CD4-positive, alpha-beta memory T cell (primary cell): Measurements from ENCODE around the gene METRNL. TPM values are rescaled to one million over a fixed set of nuclear protein-coding genes. Genes with fewer than 3 reads are reported as not detected.

Experiments used
- CTCF ChIA-PET: fragments of 350-600 bp; sonication (Branson Sonifier 250); formaldehyde crosslinking; loops from one replicate; lab custom pipeline; 2021; ENCODE audit warnings: inconsistent platforms; ENCODE audit not compliant: partially characterized antibody; lab: Charles Lee
- POLR2A ChIA-PET: fragments of 350-600 bp; sonication (Branson Sonifier 250); formaldehyde crosslinking; loops from one replicate; lab custom pipeline; 2021; ENCODE audit not compliant: partially characterized antibody; lab: Charles Lee
- DNase-seq, 5 donors: peaks; one replicate each; pipeline versions ENCODE4 v3.0.0 to v3.0.0-alpha.2; 2020 to 2022; ENCODE audit warnings: mixed read lengths in 1 of 5
- H3K27ac ChIP-seq: one replicate; pipeline ENCODE4 v1.7.0; 2013; ENCODE audit warnings: low read depth, low read length
- H3K27me3 ChIP-seq: 2 replicates; pipeline ENCODE4 v1.7.0; 2013; ENCODE audit warnings: mild to moderate bottlenecking, low read length, moderate library complexity; ENCODE audit not compliant: insufficient read depth
- H3K36me3 ChIP-seq: 2 replicates; pipeline ENCODE4 v1.7.0; 2013; ENCODE audit warnings: mild to moderate bottlenecking, low read length, moderate library complexity; ENCODE audit not compliant: insufficient read depth
- H3K4me1 ChIP-seq: 2 replicates; pipeline ENCODE4 v1.7.0; 2013; ENCODE audit warnings: mild to moderate bottlenecking, low read length, moderate library complexity; ENCODE audit not compliant: insufficient read depth
- H3K4me3 ChIP-seq, 2 donors: one replicate each; pipeline ENCODE4 v1.7.0; 2013; ENCODE audit warnings: low read length in 2 of 2, mild to moderate bottlenecking in 1 of 2
- H3K9me3 ChIP-seq, 2 donors: one replicate each; pipeline ENCODE4 v1.7.0; 2013; ENCODE audit warnings: low read length in 2 of 2, control low read depth in 1 of 2; ENCODE audit not compliant: control insufficient read depth in 1 of 2
- H3K27ac Mint-ChIP-seq, 7 donors: one replicate each; pipeline ENCODE4 v1.8.0; 2020 to 2021; ENCODE audit warnings: mixed read lengths in 7 of 7, mild to moderate bottlenecking in 6 of 7, inconsistent platforms in 3 of 7, moderate library complexity in 3 of 7
- H3K27me3 Mint-ChIP-seq, 2 donors: one replicate each; pipeline ENCODE4 v1.8.0; 2020 to 2021; ENCODE audit warnings: mixed read lengths in 2 of 2
- H3K36me3 Mint-ChIP-seq, 2 donors: one replicate each; pipeline ENCODE4 v1.8.0; 2020 to 2021; ENCODE audit warnings: mixed read lengths in 2 of 2, inconsistent platforms in 1 of 2, mild to moderate bottlenecking in 1 of 2
- H3K4me1 Mint-ChIP-seq, 4 donors: one replicate each; pipeline ENCODE4 v1.8.0; 2020 to 2021; ENCODE audit warnings: mixed read lengths in 4 of 4, mild to moderate bottlenecking in 1 of 4
- H3K4me3 Mint-ChIP-seq, 8 donors: one replicate each; pipeline ENCODE4 v1.8.0; 2020 to 2021; ENCODE audit warnings: mixed read lengths in 8 of 8, mild to moderate bottlenecking in 7 of 8, moderate library complexity in 6 of 8, inconsistent platforms in 3 of 8
- H3K9me3 Mint-ChIP-seq, 8 donors: one replicate each; pipeline ENCODE4 v1.8.0; 2020 to 2021; ENCODE audit warnings: mixed read lengths in 8 of 8, mild to moderate bottlenecking in 5 of 8, inconsistent platforms in 3 of 8, moderate library complexity in 1 of 8
- intact Hi-C: fragments of 100-400 bp; cut with micrococcal nuclease; formaldehyde crosslinking; loops from one replicate; pipeline ENCODE4 v1.15.1; 2023
- polyA plus RNA-seq, 2 donors: library from polyadenylated mRNA; unstranded; fragments of 300-500 nt; fragmentation: Illumina TruSeq; gene quantifications; one replicate each; pipeline ENCODE4 v1.2.3, GENCODE V29; 2021
- total RNA-seq, 2 experiments: library from RNA; stranded (reverse); gene quantifications; one replicate each; pipeline ENCODE4 v1.2.3, GENCODE V29; 2021

The METRNL gene
- total and polyA plus RNA-seq, 4 experiments from 2014 or later: 0.67 to 6.5 (median 4.0) TPM

DNA sequence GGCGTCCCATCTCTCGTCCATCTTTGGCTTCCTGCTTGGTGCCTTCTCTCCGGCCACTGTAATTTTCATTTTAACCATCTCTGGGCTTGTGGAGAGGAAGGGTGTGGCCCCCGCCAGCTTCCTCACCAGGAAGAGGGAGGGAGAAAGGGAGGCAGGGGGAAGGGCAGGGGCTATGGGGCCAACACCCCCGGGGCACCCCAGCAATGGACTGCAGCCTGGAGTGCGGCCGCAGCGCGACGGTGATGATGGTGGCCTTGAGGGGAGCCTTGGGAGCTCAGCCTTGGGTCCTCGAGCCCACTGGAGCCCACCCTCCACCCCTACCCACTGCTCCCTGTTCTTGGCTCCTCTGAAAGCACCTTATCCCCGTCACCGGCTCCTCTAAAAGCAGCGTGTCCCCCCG is 9.5 kb downstream of the METRNL start:
- Mint-ChIP-seq H3K27me3 (no peaks in the 10 kb centered on the region), H3K4me1 (peaks cover 2 to 18% (median 8%) of the 10 kb centered on the region in 4 donors), H3K9me3 (peaks cover 0 to 2% (median 0%) of the 10 kb centered on the region in 8 donors), H3K36me3 (peaks cover 0 to 4% of the 10 kb centered on the region in 2 donors), H3K27ac (no peak overlapping the region), H3K4me3 (peak overlapping the region in 2 of 8 donors; percentile 31 to 62)
- no peak for DNase-seq
- H3K4me1 ChIP-seq: peaks cover 14% of the 10 kb centered on the region
- H3K27ac ChIP-seq: no peak overlapping the region
- CTCF ChIA-PET: no interaction called here
- POLR2A ChIA-PET: no interaction called here
- no peaks in the 10 kb centered on the region for H3K27me3 ChIP-seq
- intact Hi-C loops: no loop called here
- H3K9me3 ChIP-seq: no peaks in the 10 kb centered on the region
- H3K4me3 ChIP-seq: no peak overlapping the region
- H3K36me3 ChIP-seq: peaks cover 3% of the 10 kb centered on the region

DNA sequence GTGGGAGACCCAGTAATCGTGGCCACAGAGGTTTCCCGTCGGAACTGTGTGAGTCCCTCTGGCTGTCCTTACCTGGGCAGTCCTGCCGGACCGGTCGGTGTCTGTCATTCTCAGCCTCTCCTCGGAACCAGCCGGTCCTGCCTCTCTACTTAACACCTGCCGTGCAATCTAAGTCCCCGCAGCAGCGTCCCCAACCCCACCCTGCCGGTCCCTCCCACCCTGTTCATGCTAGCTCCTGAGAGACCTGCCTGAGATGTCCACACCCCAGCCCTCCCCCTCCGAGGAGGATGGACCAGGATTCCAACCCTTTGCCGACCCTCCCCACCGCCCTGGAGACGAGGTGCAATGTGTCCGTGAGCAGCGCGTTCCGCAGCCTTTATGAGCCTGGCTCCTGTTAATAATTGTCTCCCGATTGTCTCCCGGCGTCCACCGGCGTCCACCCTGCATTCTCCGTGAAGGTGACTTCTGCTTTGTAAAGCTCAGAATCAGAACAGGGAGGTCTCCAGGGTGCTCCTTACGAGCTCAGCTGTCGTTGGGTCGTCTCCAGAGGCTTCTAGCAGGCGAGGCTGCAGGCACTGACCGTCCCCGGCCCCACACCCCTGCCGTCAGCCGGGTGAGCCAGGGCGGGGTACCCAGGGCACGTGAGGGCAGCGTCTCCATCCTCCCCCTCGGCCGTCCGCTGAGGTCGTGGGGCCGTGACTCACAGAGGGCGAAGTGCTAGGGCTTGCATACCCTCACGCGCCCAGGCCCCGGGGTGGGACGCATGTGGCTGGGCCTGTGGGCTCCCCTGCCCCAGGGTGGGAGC is 10.1 kb downstream of the METRNL start:
- Mint-ChIP-seq H3K36me3 (peaks cover 0 to 4% of the 10 kb centered on the region in 2 donors), H3K27ac (peak overlapping the region in 1 of 7 donors; percentile 64), H3K9me3 (peaks cover 0 to 2% (median 0%) of the 10 kb centered on the region in 8 donors), H3K27me3 (no peaks in the 10 kb centered on the region), H3K4me3 (peak overlapping the region in 1 of 8 donors; percentile 62), H3K4me1 (peaks cover 2 to 15% (median 4%) of the 10 kb centered on the region in 4 donors)
- H3K4me3 ChIP-seq: no peak overlapping the region
- H3K9me3 ChIP-seq: no peaks in the 10 kb centered on the region
- intact Hi-C loops: no loop called here
- H3K4me1 ChIP-seq: peaks cover 7% of the 10 kb centered on the region
- CTCF ChIA-PET: no interaction called here
- peaks cover 3% of the 10 kb centered on the region for H3K36me3 ChIP-seq
- DNase-seq: no peak
- POLR2A ChIA-PET: no interaction called here
- H3K27me3 ChIP-seq: no peaks in the 10 kb centered on the region
- no peak overlapping the region for H3K27ac ChIP-seq

DNA sequence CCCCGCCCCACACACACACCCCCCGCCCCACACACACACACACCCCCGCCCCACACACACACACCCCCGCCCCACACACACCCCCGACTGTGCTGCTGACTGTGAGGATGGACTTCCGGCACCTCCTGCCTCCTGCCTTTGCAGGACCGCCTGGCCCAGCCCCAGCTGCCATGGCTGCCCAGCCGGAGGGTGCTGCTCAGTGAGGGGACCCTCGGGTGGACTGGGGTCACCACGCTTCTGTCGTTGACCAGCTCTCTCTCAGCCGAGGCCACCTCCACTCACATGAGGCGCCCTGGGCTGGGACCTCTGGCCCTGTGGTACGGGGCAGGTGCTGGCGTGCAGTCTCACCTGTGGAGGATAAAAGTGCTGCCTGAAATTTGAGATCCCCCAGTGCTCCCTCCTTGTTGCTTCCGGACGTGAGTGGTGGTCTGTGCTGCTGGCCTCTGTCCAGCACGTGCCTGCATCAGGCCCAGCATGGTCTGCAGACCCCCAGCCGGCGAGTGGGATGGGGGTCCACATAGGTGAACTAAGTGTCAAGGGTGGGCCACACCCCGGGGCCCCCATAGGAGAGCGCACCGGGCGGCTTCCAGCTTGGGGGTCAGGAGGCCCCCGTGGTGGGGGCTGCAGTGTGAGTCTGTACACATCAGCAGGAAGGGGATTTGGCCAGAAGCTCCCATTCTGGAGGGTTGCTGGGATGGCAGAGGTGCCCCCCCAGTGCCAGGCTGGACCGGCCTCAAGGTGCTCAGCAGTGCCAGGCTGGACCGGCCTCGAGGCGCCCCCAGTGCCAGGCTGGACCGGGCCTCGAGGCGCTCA is 11.2 kb downstream of the METRNL start:
- H3K4me3 Mint-ChIP-seq: no peak overlapping the region
- peaks cover 0 to 2% (median 0%) of the 10 kb centered on the region in 8 donors for H3K9me3 Mint-ChIP-seq
- H3K4me1 Mint-ChIP-seq: peaks cover 2 to 14% (median 4%) of the 10 kb centered on the region in 4 donors
- Histone ChIP-seq H3K9me3 (no peaks in the 10 kb centered on the region), H3K27me3 (no peaks in the 10 kb centered on the region), H3K36me3 (peaks cover 3% of the 10 kb centered on the region), H3K4me1 (peaks cover 6% of the 10 kb centered on the region), H3K4me3 (no peak overlapping the region), H3K27ac (no peak overlapping the region)
- DNase-seq: no peak
- intact Hi-C loops: no loop called here
- peak overlapping the region in 2 of 7 donors; percentile 30 to 57 for H3K27ac Mint-ChIP-seq
- peaks cover 0 to 6% of the 10 kb centered on the region in 2 donors for H3K36me3 Mint-ChIP-seq
- CTCF ChIA-PET: no interaction called here
- POLR2A ChIA-PET: no interaction called here
- H3K27me3 Mint-ChIP-seq: no peaks in the 10 kb centered on the region

DNA sequence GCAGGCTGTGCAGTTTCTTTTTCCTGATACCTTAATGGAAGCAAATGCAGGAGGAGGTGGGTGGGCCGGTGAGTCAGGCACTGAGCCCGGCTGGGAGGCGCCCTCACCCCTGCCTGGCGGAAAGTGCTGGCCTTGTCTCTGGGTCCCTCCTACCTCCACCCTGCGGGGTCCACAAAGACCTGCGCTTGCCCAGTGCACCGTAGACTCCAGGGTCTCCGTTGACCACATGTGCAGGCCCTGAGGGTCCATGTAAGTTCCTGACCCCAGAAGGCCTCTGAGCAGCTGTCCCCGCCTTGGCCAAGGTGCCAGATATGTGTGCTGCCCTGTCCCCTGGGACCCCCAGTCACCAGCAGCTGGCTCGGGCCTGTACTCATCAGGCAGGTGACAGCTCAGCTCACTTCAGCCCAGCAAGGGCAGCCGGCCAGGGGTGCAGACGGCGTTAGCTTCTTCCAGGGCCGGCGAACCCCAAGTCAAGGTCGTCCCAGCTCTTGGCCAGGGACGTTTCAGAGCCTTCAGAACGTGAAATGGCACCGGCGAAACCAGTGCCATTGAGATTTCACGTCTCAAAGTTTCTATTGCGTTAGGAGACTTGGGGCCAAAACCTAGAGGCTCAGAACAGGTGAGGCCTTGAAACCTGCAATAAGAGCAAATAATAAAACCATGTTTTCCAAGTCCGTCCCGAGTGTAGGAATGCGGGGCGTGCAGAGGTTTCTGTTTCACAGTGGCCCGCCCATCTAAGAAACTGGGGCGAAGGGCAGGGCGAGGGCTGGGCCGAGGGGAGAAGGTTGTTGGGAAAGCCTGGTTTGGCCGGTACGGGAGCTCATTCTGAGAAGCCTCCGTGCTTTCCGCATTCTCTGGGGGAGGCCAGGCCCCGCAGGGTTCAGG is 12.1 kb downstream of the METRNL start:
- H3K27ac Mint-ChIP-seq: peak overlapping the region in 1 of 7 donors; percentile 48
- CTCF ChIA-PET: no interaction called here

DNA sequence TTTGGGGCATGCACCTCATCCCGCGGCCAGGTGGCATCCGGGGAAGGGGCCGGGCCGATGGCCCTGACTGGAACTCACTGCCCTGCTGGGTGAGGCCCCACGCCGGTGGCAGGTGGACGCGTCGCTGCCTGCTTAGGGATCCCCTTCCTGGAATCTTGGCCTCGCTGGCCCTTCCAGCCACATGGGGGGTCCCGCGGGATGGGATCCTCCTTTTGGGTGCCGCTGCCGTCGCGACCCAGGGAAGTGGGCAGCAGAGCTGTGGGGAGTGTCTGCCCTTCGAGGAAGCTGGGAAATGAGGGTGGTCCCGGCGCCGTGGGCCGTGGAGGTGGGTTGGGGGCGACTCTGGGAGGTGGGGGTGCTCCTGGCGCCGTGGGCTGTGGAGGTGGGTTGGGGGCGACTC is 12.8 kb downstream of the METRNL start:
- H3K27me3 ChIP-seq: no peaks in the 10 kb centered on the region
- ChIA-PET CTCF (no interaction called here), POLR2A (no interaction called here)
- peaks cover 3% of the 10 kb centered on the region for H3K36me3 ChIP-seq
- Mint-ChIP-seq H3K27me3 (no peaks in the 10 kb centered on the region), H3K36me3 (peaks cover 0 to 7% of the 10 kb centered on the region in 2 donors), H3K4me1 (peaks cover 0 to 5% (median 3%) of the 10 kb centered on the region in 4 donors), H3K9me3 (no peaks in the 10 kb centered on the region), H3K27ac (peak overlapping the region in 1 of 7 donors; percentile 48), H3K4me3 (no peak overlapping the region)
- no peak overlapping the region for H3K4me3 ChIP-seq
- no peak overlapping the region for H3K27ac ChIP-seq
- intact Hi-C loops: no loop called here
- H3K4me1 ChIP-seq: peaks cover 6% of the 10 kb centered on the region
- no peak for DNase-seq
- H3K9me3 ChIP-seq: no peaks in the 10 kb centered on the region

More for the DNA sequence above, 12.1 kb downstream of the METRNL start:
- Mint-ChIP-seq H3K9me3 (no peaks in the 10 kb centered on the region), H3K4me1 (peaks cover 0 to 7% (median 3%) of the 10 kb centered on the region in 4 donors), H3K4me3 (no peak overlapping the region), H3K36me3 (peaks cover 0 to 8% of the 10 kb centered on the region in 2 donors), H3K27me3 (no peaks in the 10 kb centered on the region)
- Histone ChIP-seq H3K4me1 (peaks cover 6% of the 10 kb centered on the region), H3K4me3 (no peak overlapping the region), H3K27ac (no peak overlapping the region), H3K36me3 (peaks cover 3% of the 10 kb centered on the region), H3K27me3 (no peaks in the 10 kb centered on the region), H3K9me3 (no peaks in the 10 kb centered on the region)
- DNase-seq: no peak
- intact Hi-C loops: no loop called here
- POLR2A ChIA-PET: no interaction called here

DNA sequence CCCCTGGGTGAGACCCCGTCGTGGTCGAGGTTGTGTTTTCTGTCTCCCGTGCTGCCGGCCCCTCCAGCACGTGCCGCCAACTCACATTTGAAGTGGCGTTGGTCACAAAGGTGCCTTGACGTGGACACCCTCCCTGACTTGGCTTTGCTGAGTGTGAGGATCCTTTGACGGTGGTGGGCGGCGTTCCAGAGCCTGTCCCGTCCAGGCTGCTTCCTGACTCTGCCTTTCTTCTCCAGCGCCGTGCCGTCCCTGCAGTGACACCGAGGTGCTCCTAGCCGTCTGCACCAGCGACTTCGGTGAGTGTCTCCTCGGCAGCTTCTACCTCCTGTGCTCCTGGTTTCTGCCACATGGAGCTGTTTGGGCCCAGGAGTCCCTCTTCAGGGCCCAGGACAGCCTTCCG is 13.5 kb downstream of the METRNL start:
- H3K4me3 ChIP-seq: no peak overlapping the region
- peaks cover 6% of the 10 kb centered on the region for H3K4me1 ChIP-seq
- no peak overlapping the region for H3K27ac ChIP-seq
- H3K36me3 Mint-ChIP-seq: peaks cover 0 to 7% of the 10 kb centered on the region in 2 donors
- no peaks in the 10 kb centered on the region for H3K9me3 ChIP-seq
- H3K9me3 Mint-ChIP-seq: no peaks in the 10 kb centered on the region
- peaks cover 3% of the 10 kb centered on the region for H3K36me3 ChIP-seq
- no peaks in the 10 kb centered on the region for H3K27me3 ChIP-seq
- intact Hi-C loops: no loop called here
- no peak for DNase-seq
- H3K27me3 Mint-ChIP-seq: no peaks in the 10 kb centered on the region
- H3K4me1 Mint-ChIP-seq: peaks cover 0 to 5% (median 3%) of the 10 kb centered on the region in 4 donors
- POLR2A ChIA-PET: no interaction called here
- H3K27ac Mint-ChIP-seq: no peak overlapping the region
- CTCF ChIA-PET: no interaction called here
- no peak overlapping the region for H3K4me3 Mint-ChIP-seq
